Fibroblast of mammary gland (primary cell): ENCODE measurements around the gene RBP3.
A peak's percentile ranks its signal among the peaks of the same experiment; 100 is the strongest.

Experiments used
- DNase-seq: peaks from one replicate; pipeline ENCODE4 v3.0.0-alpha.2; 2010; ENCODE audit warnings: low read depth
- H3K4me3 ChIP-seq: 2 replicates; pipeline ENCODE4 v1.5.1; 2011; ENCODE audit warnings: low read depth, mild to moderate bottlenecking, low read length, moderate library complexity; ENCODE audit not compliant: control insufficient read depth
- CTCF ChIP-seq: conservative IDR thresholded peaks from 2 replicates; pipeline ENCODE4 v1.5.1; 2011; ENCODE audit warnings: low read depth, low read length, inconsistent platforms; ENCODE audit not compliant: control insufficient read depth, insufficient read depth

Gene RBP3

GRCh38 chr10:47360419-47361040, 12.4 kb downstream of the RBP3 start:
- TF ChIP-seq CTCF: no peak
- H3K4me3 ChIP-seq: no peak overlapping the region
- no peak for DNase-seq

- DNase-seq: peak; percentile 35
- peak; percentile 84 for TF ChIP-seq CTCF
- no peak overlapping the region for H3K4me3 ChIP-seq
These were observed 13.1 kb downstream of the RBP3 start for GRCh38 chr10:47361293-47361692.

DNA sequence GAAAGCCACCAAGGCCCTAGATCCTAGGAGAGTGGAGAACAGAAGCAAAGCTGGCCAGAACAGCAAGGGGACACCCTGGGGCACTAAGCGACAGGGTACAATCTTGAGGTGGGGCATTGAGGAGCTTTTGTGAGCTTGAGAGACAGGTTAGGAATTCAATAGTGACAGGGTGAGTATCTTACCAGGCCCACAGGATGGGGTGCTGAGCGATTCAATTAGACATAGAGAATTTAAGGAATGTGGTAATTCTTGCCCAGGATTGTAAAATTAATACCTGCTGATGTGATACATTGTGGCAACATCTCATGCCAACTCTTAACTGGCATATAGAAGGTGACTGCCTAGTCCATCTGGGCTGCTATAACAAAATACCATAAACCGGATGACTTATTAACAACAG, 14.0 kb downstream of the RBP3 start:
- DNase-seq: no peak
- H3K4me3 ChIP-seq: no peak overlapping the region
- no peak for TF ChIP-seq CTCF

DNA sequence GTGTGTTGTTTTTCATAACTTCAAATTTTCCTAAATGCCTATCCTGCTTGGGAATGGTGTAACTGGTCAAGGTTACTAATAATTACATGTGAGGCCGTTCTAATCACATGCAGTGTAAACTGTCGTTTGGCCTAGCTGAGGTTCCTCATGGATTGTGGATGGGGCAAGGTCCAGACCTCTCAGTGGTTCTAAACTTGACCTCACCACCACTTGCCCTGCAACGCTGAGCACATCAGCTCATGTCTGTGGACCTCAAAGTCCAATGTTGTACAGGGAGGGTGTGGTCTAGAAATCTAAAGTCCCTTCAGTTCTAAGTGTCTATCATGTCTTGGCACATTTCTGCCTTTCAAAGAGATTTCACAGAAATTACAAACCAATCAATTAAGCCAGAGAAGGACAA, 15.6 kb downstream of the RBP3 start:
- TF ChIP-seq CTCF: no peak
- no peak overlapping the region for H3K4me3 ChIP-seq
- no peak for DNase-seq

DNA sequence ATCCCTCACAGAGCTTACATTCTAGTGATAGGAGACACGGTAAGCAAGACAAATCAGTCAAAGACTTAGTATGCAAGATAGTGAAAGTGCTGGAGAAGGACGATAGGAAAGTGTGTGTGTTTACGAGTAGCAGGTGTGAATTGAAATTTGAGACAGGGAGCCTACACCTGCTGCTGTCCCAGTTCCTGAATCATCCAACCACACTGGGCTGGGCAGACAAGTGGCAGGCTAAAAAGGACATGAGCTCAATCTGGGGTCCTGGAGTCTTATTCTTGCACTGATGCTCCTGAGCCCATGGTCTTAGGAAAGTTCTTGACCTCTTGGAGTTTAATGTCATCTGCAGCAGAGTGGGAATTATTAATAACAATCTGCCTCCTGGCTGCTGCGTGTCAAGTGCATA, 16.2 kb downstream of the RBP3 start:
- H3K4me3 ChIP-seq: no peak overlapping the region
- no peak for DNase-seq
- no peak for TF ChIP-seq CTCF

DNA sequence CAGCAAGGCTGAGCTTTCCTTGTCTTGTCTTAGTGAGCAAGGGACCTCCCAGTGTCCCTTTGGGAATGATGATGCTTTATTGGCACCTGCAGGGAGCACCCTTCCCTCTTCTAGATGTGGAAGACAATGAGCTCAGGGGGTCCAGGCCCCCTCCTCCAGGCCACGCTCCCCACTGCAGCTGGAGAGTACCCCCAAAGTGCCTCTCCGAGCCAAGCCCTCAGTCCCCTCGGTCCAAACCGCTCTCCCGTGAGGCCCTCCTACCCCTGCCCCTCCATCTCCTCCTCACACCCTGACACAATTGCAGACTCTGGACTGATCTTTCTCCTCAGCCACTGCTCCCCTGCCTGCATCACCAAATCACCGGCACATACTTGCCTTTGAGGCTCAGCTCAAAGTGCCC, 16.7 kb downstream of the RBP3 start:
- H3K4me3 ChIP-seq: no peak overlapping the region
- no peak for DNase-seq

More for the DNA sequence above, 16.7 kb downstream of the RBP3 start:
- TF ChIP-seq CTCF: no peak
